A549 treated with AZD9567 at 1 μM for 4 hours (cell line): ENCODE results near the gene PRAMEF11. TPM values are rescaled to one million over a fixed set of nuclear protein-coding genes. Genes with fewer than 3 reads are reported as not detected.

Source experiments
- total RNA-seq: library from RNA; stranded (reverse); fragments of 200-300 nt; extraction: Qiagen RNA extraction; gene quantifications from 5 replicates; pipeline ENCODE4 v1.2.3, GENCODE V29; 2022; ENCODE audit not compliant: insufficient read depth

The PRAMEF11 gene
- total RNA-seq: not detected in 5 replicates

DNA sequence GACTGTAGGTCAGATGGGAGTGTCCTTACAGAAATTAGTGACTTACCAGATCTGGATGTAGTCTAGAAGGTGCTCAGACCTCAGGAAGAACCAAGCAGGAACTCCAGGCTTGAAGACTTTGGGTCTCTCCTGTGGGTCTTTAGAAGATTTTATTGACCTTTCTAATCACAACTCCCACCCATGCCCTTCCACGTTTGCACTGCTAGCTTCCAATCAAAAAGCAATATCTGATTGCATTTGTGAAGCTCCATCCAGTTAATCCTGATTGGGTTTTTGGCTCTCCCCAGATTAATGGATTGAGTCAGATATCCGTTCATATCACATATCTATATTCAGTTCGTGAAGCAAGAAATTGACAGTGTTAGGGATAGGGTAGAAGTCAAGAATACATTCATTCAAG, at the start of gene PRAMEF11:
PRAMEF11 (minus strand) TSS at position 101 of the 400 bp plus-strand sequence. CDS start 2,621 bp downstream, outside the sequence.

GRCh38 chr1:12856786-12857185, 25.6 kb upstream of the PRAMEF11 start, which contains the start of gene PRAMEF2:
Gene PRAMEF2, plus strand, starts transcription at chr1:12857086. Its CDS starts 1,924 bp downstream, at chr1:12859010.

GRCh38 chr1:12848620-12849019, 17.4 kb upstream of the PRAMEF11 start, which contains the start of gene HNRNPCL1:
Gene HNRNPCL1, minus strand, starts transcription at chr1:12848720. Its CDS starts 431 bp downstream, at chr1:12848289.

DNA sequence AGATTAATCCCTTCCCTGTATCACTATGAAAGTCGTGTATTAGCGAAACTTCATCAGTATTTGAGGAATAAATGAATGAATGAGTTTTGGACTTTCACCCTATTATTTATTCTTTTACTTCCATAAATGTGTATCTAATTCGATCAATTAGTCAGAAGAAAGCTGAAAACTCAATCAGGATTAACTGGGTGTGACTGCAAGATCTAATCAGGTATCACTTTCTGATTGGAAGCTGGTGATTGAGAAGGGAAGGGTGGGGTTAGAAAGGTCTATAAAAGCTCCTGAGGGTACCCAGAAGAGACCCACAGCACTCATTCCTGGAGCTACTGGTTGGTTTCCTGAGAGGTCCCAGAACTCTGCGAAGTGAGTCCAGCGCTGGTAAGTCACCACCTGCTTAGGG, 40.1 kb downstream of the PRAMEF11 start, which contains the start of gene PRAMEF1:
PRAMEF1 (plus strand) TSS at position 301 of the 400 bp plus-strand sequence. CDS start 1,831 bp downstream, outside the sequence.

Other genes starting within 250 kb of the PRAMEF11 start
- 39.8 to 47.0 TPM (median 44.2 TPM) in 5 replicates for gene DHRS3, start 213.2 kb downstream of the PRAMEF11 start, total RNA-seq
- not detected in 5 replicates for gene AADACL4, start 187.3 kb downstream of the PRAMEF11 start, total RNA-seq
- gene AADACL3, start 115.3 kb downstream of the PRAMEF11 start, total RNA-seq: not detected in 5 replicates
- gene CFAP107, start 85.2 kb downstream of the PRAMEF11 start, total RNA-seq: not detected in 5 replicates
- 0.06 TPM in 1 of 5 replicates, not detected in the others for gene PRAMEF12, start 57.7 kb downstream of the PRAMEF11 start, total RNA-seq
- 0.03 TPM in 1 of 5 replicates, not detected in the others for gene PRAMEF1, start 40.0 kb downstream of the PRAMEF11 start, total RNA-seq
- gene HNRNPCL1, start 17.3 kb upstream of the PRAMEF11 start, total RNA-seq: not detected in 5 replicates
- gene PRAMEF2, start 25.7 kb upstream of the PRAMEF11 start, total RNA-seq: 0.05 to 0.12 TPM in 2 of 5 replicates, not detected in the others
- not detected in 5 replicates for gene PRAMEF4, start 54.8 kb upstream of the PRAMEF11 start, total RNA-seq
- gene PRAMEF10, start 66.9 kb upstream of the PRAMEF11 start, total RNA-seq: not detected in 5 replicates
- gene PRAMEF7, start 85.2 kb upstream of the PRAMEF11 start, total RNA-seq: 0.05 TPM in 1 of 5 replicates, not detected in the others
- gene PRAMEF6, start 116.2 kb upstream of the PRAMEF11 start, total RNA-seq: not detected in 5 replicates
- not detected in 5 replicates for gene PRAMEF27, start 225.2 kb upstream of the PRAMEF11 start, total RNA-seq
- not detected in 5 replicates for gene HNRNPCL3, start 229.4 kb upstream of the PRAMEF11 start, total RNA-seq
- gene PRAMEF25, start 239.4 kb upstream of the PRAMEF11 start, total RNA-seq: not detected in 5 replicates